Liver (tissue), 9 donors: Measurements from ENCODE around the gene ZBTB45. TPM values are rescaled to one million over a fixed set of nuclear protein-coding genes. Genes with fewer than 3 reads are reported as not detected.

Source experiments
- DNase-seq: peaks from one replicate; pipeline ENCODE4 v3.0.0-alpha.2; 2017; ENCODE audit warnings: low spot score
- H3K27ac ChIP-seq, 2 donors: one replicate each; pipeline ENCODE4 v1.7.0; 2013; ENCODE audit warnings: inconsistent platforms in 2 of 2, low read length in 2 of 2, control low read depth in 1 of 2, low read depth in 1 of 2, mild to moderate bottlenecking in 1 of 2
- H3K27me3 ChIP-seq, 4 donors: one replicate each; pipeline versions ENCODE4 v1.6.1 to v1.7.0; 2013; ENCODE audit warnings: low read length in 3 of 4, inconsistent platforms in 1 of 4, mild to moderate bottlenecking in 1 of 4, moderate library complexity in 1 of 4; ENCODE audit not compliant: control insufficient read depth in 4 of 4, insufficient read depth in 4 of 4
- H3K36me3 ChIP-seq, 4 donors: one replicate each; pipeline versions ENCODE4 v1.6.1 to v1.7.0; 2013; ENCODE audit warnings: low read length in 3 of 4, mild to moderate bottlenecking in 3 of 4, low read depth in 1 of 4, moderate library complexity in 1 of 4; ENCODE audit not compliant: control insufficient read depth in 4 of 4, insufficient read depth in 3 of 4
- H3K4me1 ChIP-seq, 4 donors: one replicate each; pipeline versions ENCODE4 v1.6.1 to v1.7.0; 2013; ENCODE audit warnings: low read length in 3 of 4, mild to moderate bottlenecking in 3 of 4, moderate library complexity in 1 of 4; ENCODE audit not compliant: control insufficient read depth in 4 of 4, insufficient read depth in 4 of 4
- H3K4me3 ChIP-seq, 3 donors: one replicate each; pipeline versions ENCODE4 v1.6.1 to v1.7.0; 2013; ENCODE audit warnings: low read length in 3 of 3, control low read depth in 1 of 3, low read depth in 1 of 3, mild to moderate bottlenecking in 1 of 3
- H3K9ac ChIP-seq, 2 donors: one replicate each; pipeline ENCODE4 v1.7.0; 2013; ENCODE audit warnings: low read length in 2 of 2, mild to moderate bottlenecking in 2 of 2, moderate library complexity in 2 of 2, control low read depth in 1 of 2, low read depth in 1 of 2
- H3K9me3 ChIP-seq, 4 donors: one replicate each; pipeline versions ENCODE4 v1.6.1 to v1.7.0; 2013; ENCODE audit warnings: low read length in 3 of 4; ENCODE audit not compliant: control insufficient read depth in 4 of 4
- ATF3 ChIP-seq: IDR thresholded peaks from 2 replicates; pipeline ENCODE4 v1.6.1; 2016; ENCODE audit warnings: antibody characterized with exemption
- EGR1 ChIP-seq, 2 donors: IDR thresholded peaks; 2 replicates each; pipeline ENCODE4 v1.6.1; 2016 to 2018; ENCODE audit warnings: antibody characterized with exemption in 2 of 2, low read depth in 2 of 2
- FOXA1 ChIP-seq: IDR thresholded peaks from 2 replicates; pipeline ENCODE4 v1.6.1; 2016; ENCODE audit warnings: antibody characterized with exemption
- FOXA2 ChIP-seq: IDR thresholded peaks from 2 replicates; pipeline ENCODE4 v1.6.1; 2016; ENCODE audit warnings: antibody characterized with exemption
- GABPA ChIP-seq, 2 donors: IDR thresholded peaks in 1 of 2; conservative IDR thresholded peaks in 1 of 2; 2 replicates each; pipeline ENCODE4 v1.6.1; 2016; ENCODE audit warnings: antibody characterized with exemption in 2 of 2, mild to moderate bottlenecking in 1 of 2, moderate library complexity in 1 of 2
- HNF4A ChIP-seq, 2 donors: conservative IDR thresholded peaks; 2 replicates each; pipeline ENCODE4 v1.6.1; 2016; ENCODE audit warnings: antibody characterized with exemption in 2 of 2, mild to moderate bottlenecking in 2 of 2
- HNF4G ChIP-seq: IDR thresholded peaks from 2 replicates; pipeline ENCODE4 v1.6.1; 2016; ENCODE audit warnings: antibody characterized with exemption
- JUND ChIP-seq, 2 donors: IDR thresholded peaks; 2 replicates each; pipeline ENCODE4 v1.6.1; 2016; ENCODE audit warnings: antibody characterized with exemption in 2 of 2
- MAX ChIP-seq: IDR thresholded peaks from 2 replicates; pipeline ENCODE4 v1.6.1; 2016; ENCODE audit warnings: antibody characterized with exemption
- NR2F2 ChIP-seq: IDR thresholded peaks from 2 replicates; pipeline ENCODE4 v1.6.1; 2016; ENCODE audit warnings: antibody characterized with exemption
- RAD21 ChIP-seq, 2 donors: IDR thresholded peaks; 2 replicates each; pipeline ENCODE4 v1.6.1; 2016; ENCODE audit warnings: antibody characterized with exemption in 2 of 2, mild to moderate bottlenecking in 2 of 2
- REST ChIP-seq: IDR thresholded peaks from 2 replicates; pipeline ENCODE4 v1.6.1; 2016; ENCODE audit warnings: antibody characterized with exemption, mild to moderate bottlenecking
- RXRA ChIP-seq, 2 donors: IDR thresholded peaks; 2 replicates each; pipeline ENCODE4 v1.6.1; 2017 to 2018; ENCODE audit warnings: antibody characterized with exemption in 2 of 2, mild to moderate bottlenecking in 1 of 2
- SP1 ChIP-seq: IDR thresholded peaks from 2 replicates; pipeline ENCODE4 v1.6.1; 2018; ENCODE audit warnings: antibody characterized with exemption, mild to moderate bottlenecking
- TAF1 ChIP-seq: conservative IDR thresholded peaks from 2 replicates; pipeline ENCODE4 v1.6.1; 2016; ENCODE audit warnings: antibody characterized with exemption, mild to moderate bottlenecking
- YY1 ChIP-seq: IDR thresholded peaks from 2 replicates; pipeline ENCODE4 v1.6.1; 2016; ENCODE audit warnings: antibody characterized with exemption, mild to moderate bottlenecking
- ZBTB33 ChIP-seq: IDR thresholded peaks from 2 replicates; pipeline ENCODE4 v1.6.1; 2016; ENCODE audit warnings: antibody characterized with exemption
- WGBS: extraction: QIAGEN DNeasy Blood & Tissue Kit; methylation state at CpG from one replicate; pipeline ENCODE4 v1.1.7; 2013; 5-methylcytosine and 5-hydroxymethylcytosine counted together
- polyA plus RNA-seq, 2 donors: library from polyadenylated mRNA; stranded (reverse) in 1 of 2; unstranded in 1 of 2; fragments of 200-250 nt in 1 of 2; fragments of >200 nt in 1 of 2; fragmentation: Nextera tagmentation in 1 of 2; extraction: Ambion mirVana in 1 of 2; gene quantifications; one replicate each; pipeline versions ENCODE4 v1.2.1 to v1.2.3, GENCODE V29; 2013 to 2015
- total RNA-seq, 2 donors: library from RNA; depleted of rRNA; stranded (reverse); fragments of >200 nt; gene quantifications; one replicate each; pipeline ENCODE4 v1.2.3, GENCODE V29; 2014
- donor health status: healthy.
- donor health status: healthy.
- donor health status: healthy.
- donor health status: healthy.
- donor health status: healthy.

The ZBTB45 gene
- total and polyA plus RNA-seq, 4 donors, result 2.1 to 4.0 (median 2.7) TPM

- TF ChIP-seq ZBTB33, result no peak
Observed at GRCh38 chr19:58555369-58555885, 35.8 kb upstream of the ZBTB45 start (continued).

GRCh38 chr19:58554494-58555368 lies 35.1 kb upstream of the ZBTB45 start, which contains the start of gene CHMP2A:
CHMP2A (minus strand) TSS chr19:58555105; CDS start chr19:58554212, 893 bp downstream.
- no peaks in the 10 kb centered on the region for H3K9me3 ChIP-seq
- WGBS, result under 1% methylated on average over 69 of the region's 69 CpGs
- DNase-seq, result peak; percentile 97
- H3K4me3 ChIP-seq, result peak within 1 kb of the TSS; percentile 62 to 99 (median 79)
- peak within 1 kb of the TSS; percentile 76 to 91 for H3K9ac ChIP-seq
- peak within 1 kb of the TSS; percentile 71 to 92 for H3K27ac ChIP-seq
- TF ChIP-seq ATF3, result no peak
- TF ChIP-seq RAD21 (IDR thresholded peaks at IDR 0.05), result no peak
- peak; percentile 13 for TF ChIP-seq NR2F2
- no peak for TF ChIP-seq FOXA2
- peak in 1 of 2 donors; percentile 4 for TF ChIP-seq HNF4A (conservative IDR thresholded peaks at IDR 0.05)
- TF ChIP-seq YY1, result peak; percentile 89
- TF ChIP-seq SP1, result peak; percentile 52
- TF ChIP-seq EGR1 (IDR thresholded peaks at IDR 0.05; ENCODE audit: low read depth in 2 of 2), result peak in 1 of 2 donors; percentile 44
- TF ChIP-seq GABPA (IDR thresholded peaks at IDR 0.05 in 1 of 2, conservative IDR thresholded peaks at IDR 0.05 in 1 of 2), result peak; percentile 95 to 98
- peaks cover 10 to 39% (median 35%) of the 10 kb centered on the region in 4 donors for H3K4me1 ChIP-seq
- H3K27me3 ChIP-seq, result no peaks in the 10 kb centered on the region
- peaks cover 5 to 37% (median 27%) of the 10 kb centered on the region in 4 donors for H3K36me3 ChIP-seq

- WGBS, result 53% methylated on average over 18 of the region's 18 CpGs
- Histone ChIP-seq H3K9me3 (no peaks in the 10 kb centered on the region), H3K4me3 (peak overlapping the region; percentile 62 to 99 (median 79)), H3K27me3 (no peaks in the 10 kb centered on the region), H3K27ac (peak overlapping the region; percentile 71 to 92), H3K4me1 (peaks cover 10 to 36% (median 32%) of the 10 kb centered on the region in 4 donors), H3K36me3 (peaks cover 13 to 45% (median 34%) of the 10 kb centered on the region in 4 donors), H3K9ac (peak overlapping the region; percentile 76 to 91)
- DNase-seq, result no peak
- TF ChIP-seq TAF1, result no peak
- TF ChIP-seq EGR1 (IDR thresholded peaks at IDR 0.05; ENCODE audit: low read depth in 2 of 2), result no peak
- no peak for TF ChIP-seq RXRA (IDR thresholded peaks at IDR 0.05)
- TF ChIP-seq FOXA1, result no peak
- TF ChIP-seq REST, result no peak
- TF ChIP-seq MAX, result no peak
- TF ChIP-seq GABPA (IDR thresholded peaks at IDR 0.05 in 1 of 2, conservative IDR thresholded peaks at IDR 0.05 in 1 of 2), result no peak
- TF ChIP-seq ZBTB33, result no peak
- no peak for TF ChIP-seq HNF4A (conservative IDR thresholded peaks at IDR 0.05)
- TF ChIP-seq JUND (IDR thresholded peaks at IDR 0.05), result no peak
- TF ChIP-seq SP1, result no peak
- TF ChIP-seq NR2F2, result no peak
- no peak for TF ChIP-seq HNF4G
Observed at GRCh38 chr19:58553799-58554493, 34.3 kb upstream of the ZBTB45 start.
